K562 (cell line): ENCODE data around the gene BDKRB2. TPM values are rescaled to one million over a fixed set of nuclear protein-coding genes. Genes with fewer than 3 reads are reported as not detected.

Source experiments
- ATAC-seq: fragments of 200-7000 bp; cut with Tn5 transposase; 3 replicates; pipeline ENCODE4 v1.9.1; 2020; ENCODE audit warnings: moderate library complexity
- BruUV-seq: library from RNA; stranded (reverse); fragments of 400-500 nt; replicated peaks from 2 replicates; lab custom pipeline; 2021; lab: Mats Ljungman, UMichigan
- CTCF ChIA-PET: fragments of 300-600 bp; formaldehyde crosslinking; extraction: SDS; loops from one replicate; lab custom pipeline; 2021; ENCODE audit warnings: low intra/inter-chr PET ratio; lab: Yijun Ruan, JAX
- POLR2A ChIA-PET: fragments of 300-600, 350-650 bp; sonication (Branson Sonifier 250); formaldehyde crosslinking; extraction: SDS; loops from one replicate; lab custom pipeline; 2021; ENCODE audit warnings: antibody characterized with exemption, inconsistent platforms; lab: Yijun Ruan, JAX
- DNase-seq, 4 experiments: peaks; one replicate each; pipeline versions ENCODE4 v3.0.0 to v3.0.0-alpha.2; 2011 to 2018; ENCODE audit warnings: low spot score in 3 of 4, mixed read lengths in 3 of 4; ENCODE audit errors: extremely low read depth in 1 of 4
- FAIRE-seq: peaks from 2 replicates; lab custom pipeline; 2011; peaks lifted over from hg19 to GRCh38; lab: Jason Lieb, UNC
- H2AFZ ChIP-seq: 2 replicates; pipeline ENCODE4 v1.6.0; 2011; ENCODE audit warnings: low read depth, low read length, control low read depth, inconsistent platforms
- H3K27ac ChIP-seq: fragments of 200-600 bp; 3 replicates; pipeline ENCODE4 v1.8.0; 2011; ENCODE audit warnings: low read depth, mild to moderate bottlenecking, control low read depth, inconsistent platforms, low read length, moderate library complexity, mixed read lengths; ENCODE audit errors: extremely low read depth
- H3K27me3 ChIP-seq, 2 experiments: fragments of 300-600 bp in 1 of 2; 2 replicates in 1 of 2; 3 replicates in 1 of 2; pipeline versions ENCODE4 v1.6.0 to v1.8.0; 2011; ENCODE audit warnings: inconsistent platforms in 2 of 2, low read length in 2 of 2, mild to moderate bottlenecking in 1 of 2, mixed read lengths in 1 of 2, moderate library complexity in 1 of 2; ENCODE audit not compliant: control insufficient read depth in 2 of 2, insufficient read depth in 2 of 2
- H3K36me3 ChIP-seq: fragments of 300-600 bp; 3 replicates; pipeline ENCODE4 v1.8.0; 2011; ENCODE audit warnings: mild to moderate bottlenecking, low read length, inconsistent platforms; ENCODE audit not compliant: control insufficient read depth, insufficient read depth
- H3K4me1 ChIP-seq, 2 experiments: fragments of 200-600 bp in 1 of 2; replicated peaks in 1 of 2; 2 replicates in 1 of 2; 3 replicates in 1 of 2; pipeline versions ENCODE4 v1.5.1 to v1.8.0; 2011; ENCODE audit warnings: inconsistent platforms in 2 of 2, low read length in 2 of 2, mild to moderate bottlenecking in 1 of 2, mixed read lengths in 1 of 2, moderate library complexity in 1 of 2; ENCODE audit not compliant: control insufficient read depth in 2 of 2, insufficient read depth in 2 of 2
- H3K4me2 ChIP-seq: 2 replicates; pipeline ENCODE4 v1.6.1; 2011; ENCODE audit warnings: low read length, control low read depth, inconsistent platforms, mixed read lengths; ENCODE audit not compliant: insufficient read depth
- H3K4me3 ChIP-seq: fragments of 200-600 bp; sonication (generic), shearing (Covaris generic); 2 replicates; pipeline ENCODE4 v1.5.1; 2016; ENCODE audit warnings: control low read depth, inconsistent platforms
- H3K79me2 ChIP-seq: fragments of 200-600 bp; 3 replicates; pipeline ENCODE4 v1.8.0; 2011; ENCODE audit warnings: low read length, inconsistent platforms; ENCODE audit not compliant: control insufficient read depth, insufficient read depth
- H3K9ac ChIP-seq, 2 experiments: 2 replicates each; pipeline versions ENCODE4 v1.6.0 to v1.6.1; 2011; ENCODE audit warnings: low read depth in 2 of 2, low read length in 2 of 2, control low read depth in 1 of 2, inconsistent platforms in 1 of 2, mild to moderate bottlenecking in 1 of 2, mixed read lengths in 1 of 2; ENCODE audit not compliant: insufficient read depth in 1 of 2
- H3K9me1 ChIP-seq: one replicate; pipeline ENCODE4 v1.6.0; 2011; ENCODE audit warnings: inconsistent platforms, mild to moderate bottlenecking, low read length, moderate library complexity; ENCODE audit not compliant: control insufficient read depth, insufficient read depth
- H3K9me3 ChIP-seq: replicated peaks from 2 replicates; pipeline ENCODE4 v1.5.1; 2011; ENCODE audit warnings: low read depth, low read length, inconsistent platforms; ENCODE audit not compliant: control insufficient read depth, insufficient read depth
- H4K20me1 ChIP-seq: replicated peaks from 2 replicates; pipeline ENCODE4 v1.6.1; 2011; ENCODE audit warnings: low read length, inconsistent platforms, mixed read lengths; ENCODE audit not compliant: control insufficient read depth, insufficient read depth
- ADNP ChIP-seq: fragments of 200-800 bp; sonication (Bioruptor generic); IDR thresholded peaks from 2 replicates; pipeline ENCODE4 v1.6.1; 2016; ENCODE audit warnings: missing genetic modification characterization, missing compliant biosample characterization
- DNMT1 ChIP-seq: fragments of 450-650 bp; IDR thresholded peaks from 2 replicates; pipeline ENCODE4 v1.6.1; 2016; ENCODE audit warnings: antibody characterized with exemption, mild to moderate bottlenecking
- ETV5 ChIP-seq: sonication (generic); formaldehyde crosslinking; IDR thresholded peaks from 2 replicates; pipeline ENCODE4 v1.4.0; 2020; ENCODE audit warnings: low read depth, mild to moderate bottlenecking, missing genetic modification reagents
- IFI16 ChIP-seq: fragments of 250-450 bp; sonication (Bioruptor Pico); IDR thresholded peaks from 2 replicates; pipeline ENCODE4 v2.1.2; 2022; ENCODE audit warnings: mild to moderate bottlenecking, inconsistent platforms
- KLF13 ChIP-seq: fragments of 450-650 bp; IDR thresholded peaks from 2 replicates; pipeline ENCODE4 v1.6.1; 2016; ENCODE audit warnings: missing genetic modification characterization, low read depth, mild to moderate bottlenecking, missing compliant biosample characterization, moderate library complexity, borderline replicate concordance
- MNT ChIP-seq, 2 experiments: fragments of 450-650 bp; conservative IDR thresholded peaks; 2 replicates each; pipeline ENCODE4 v1.6.1; 2017; ENCODE audit warnings: mild to moderate bottlenecking in 2 of 2, moderate library complexity in 2 of 2
- PCBP1 ChIP-seq: fragments of 200-400 bp; formaldehyde crosslinking; IDR thresholded peaks from 2 replicates; pipeline ENCODE4 v1.6.1; 2018; ENCODE audit warnings: mild to moderate bottlenecking, low read depth, low read length; ENCODE audit not compliant: poor library complexity, severe bottlenecking
- PCBP2 ChIP-seq: fragments of 200-400 bp; formaldehyde crosslinking; IDR thresholded peaks from 2 replicates; pipeline ENCODE4 v1.6.1; 2018; ENCODE audit warnings: low read length, low read depth, mild to moderate bottlenecking, moderate library complexity; ENCODE audit not compliant: poor library complexity, severe bottlenecking
- POLR2A ChIP-seq: fragments of 450-650 bp; conservative IDR thresholded peaks from 2 replicates; pipeline ENCODE4 v1.6.1; 2016
- PRMT5 ChIP-seq: sonication (generic); formaldehyde crosslinking; IDR thresholded peaks from 2 replicates; pipeline ENCODE4 v1.5.0; 2020; ENCODE audit warnings: missing genetic modification reagents
- PURB ChIP-seq: sonication (generic); formaldehyde crosslinking; IDR thresholded peaks from 2 replicates; pipeline ENCODE4 v1.9.0; 2021; ENCODE audit warnings: low read depth, mild to moderate bottlenecking, missing genetic modification reagents
- SIRT6 ChIP-seq: IDR thresholded peaks from one replicate; pipeline ENCODE4 v1.6.1; 2012; ENCODE audit warnings: low read depth, mild to moderate bottlenecking, control low read depth, inconsistent platforms, low read length, moderate library complexity
- ZNF76 ChIP-seq: fragments of 250-450 bp; sonication (Bioruptor Pico); IDR thresholded peaks from 2 replicates; pipeline ENCODE4 v1.4.0; 2020; ENCODE audit warnings: mild to moderate bottlenecking, moderate library complexity, borderline replicate concordance
- WGBS: fragments of 100-300 bp; shearing (Covaris generic); methylation state at CpG from one replicate; pipeline ENCODE4 v1.1.6; 2016; ENCODE audit warnings: low coverage, mixed read lengths; ENCODE audit not compliant: insufficient coverage; ENCODE audit errors: missing lambda C conversion rate; 5-methylcytosine and 5-hydroxymethylcytosine counted together
- in situ Hi-C: fragments of 300-500 bp; cut with MboI; formaldehyde crosslinking; loops from 4 replicates; pipeline ENCODE4 v1.15.0; 2018; ENCODE audit warnings: inconsistent platforms, mixed read lengths
- intact Hi-C: fragments of 100-400 bp; cut with micrococcal nuclease; formaldehyde crosslinking; loops from 2 replicates; pipeline ENCODE4 v1.14.2; 2022
- polyA plus RNA-seq, 8 experiments: library from polyadenylated mRNA; depleted of rRNA in 4 of 8; stranded (reverse) in 5 of 8; unstranded in 3 of 8; fragments of >200 nt; fragmentation: Nextera tagmentation in 2 of 8; fragmentation: Illumina TruSeq in 1 of 8; extraction: Ambion mirVana in 2 of 8; extraction: Trizol in 1 of 8; gene quantifications; 2 replicates each; pipeline versions ENCODE4 v1.2.1 to v1.2.3, GENCODE V29; 2011 to 2014; ENCODE audit warnings: inconsistent platforms in 1 of 8, missing spikeins in 1 of 8
- total RNA-seq, 7 experiments: library from RNA; depleted of rRNA in 6 of 7; stranded (reverse); fragments of >200 nt in 6 of 7; fragmentation: Illumina TruSeq in 2 of 7; extraction: Trizol in 2 of 7; gene quantifications; 2 replicates each; pipeline versions ENCODE4 v1.2.1 to v1.2.3, GENCODE V29; 2011 to 2021; ENCODE audit warnings: low replicate concordance in 1 of 7

BDKRB2 gene
- total and polyA plus RNA-seq, 9 of the 15 experiments (the other 6 are each of a cell fraction or from before 2014, with no cell fraction given) = 0.02 TPM; not detected in 8

GRCh38 chr14:96221841-96222240, 17.2 kb downstream of the BDKRB2 start:
- no peaks in the 10 kb centered on the region for H4K20me1 ChIP-seq
- 2% methylated on average over 7 of the region's 8 CpGs for WGBS
- no peak overlapping the region for H3K4me3 ChIP-seq
- H3K9ac ChIP-seq = no peak overlapping the region
- H3K79me2 ChIP-seq = no peaks in the 10 kb centered on the region
- DNase-seq (no peak), ATAC-seq (no peak), FAIRE-seq (no peak)
- H3K9me1 ChIP-seq = no peaks in the 10 kb centered on the region
- H3K4me1 ChIP-seq = no peaks in the 10 kb centered on the region
- no peak overlapping the region for H2AFZ ChIP-seq
- intact Hi-C loops (no loop called here), in situ Hi-C loops (no loop called here)
- no peaks in the 10 kb centered on the region for H3K36me3 ChIP-seq
- H3K27me3 ChIP-seq = peaks cover 0 to 7% of the 10 kb centered on the region in 2 experiments; a peak in 1 of 5 replicates
- no peaks in the 10 kb centered on the region for H3K9me3 ChIP-seq
- BruUV-seq = no TSS peak
- H3K27ac ChIP-seq = no peak overlapping the region
- CTCF ChIA-PET = no interaction called here
- H3K4me2 ChIP-seq = no peak overlapping the region
- no peak for TF ChIP-seq PCBP2
- no peak for TF ChIP-seq POLR2A
- TF ChIP-seq PCBP1 = no peak
- TF ChIP-seq MNT (conservative IDR thresholded peaks at IDR 0.05) = no peak
- no peak for TF ChIP-seq KLF13 (tag)
- TF ChIP-seq PRMT5 = no peak
- no peak for TF ChIP-seq ETV5
- no peak for TF ChIP-seq IFI16 (CRISPR knock-in tag)
- no peak for TF ChIP-seq ADNP (tag)
- TF ChIP-seq DNMT1 = no peak
- no peak for TF ChIP-seq SIRT6
- TF ChIP-seq ZNF76 = no peak
- no peak for TF ChIP-seq PURB (CRISPR knock-in tag)
- POLR2A ChIA-PET = interaction anchor here (1.0 kb wide), 1 partner anchor 12 kb away, joined by 3 read pairs; no protein-coding TSS in a partner anchor
